GM12878 (cell line): Measurements from ENCODE around the gene SPRY2. TPM values are rescaled to one million over a fixed set of nuclear protein-coding genes. Genes with fewer than 3 reads are reported as not detected.

Experiments
- ATAC-seq: fragments of 200-7000 bp; cut with Tn5 transposase; 3 replicates; pipeline ENCODE4 v1.9.1; 2020; ENCODE audit warnings: mild to moderate bottlenecking, moderate library complexity
- BruUV-seq: library from RNA; stranded (reverse); fragments of 400-500 nt; replicated peaks from 2 replicates; lab custom pipeline; 2021; lab: Mats Ljungman, UMichigan
- CTCF ChIA-PET: fragments of 300-600 bp; sonication (Branson Sonifier 250); formaldehyde crosslinking; extraction: SDS; loops from one replicate; lab custom pipeline; 2021; ENCODE audit warnings: inconsistent platforms; lab: Yijun Ruan, JAX
- POLR2A ChIA-PET: fragments of 350-600 bp; formaldehyde crosslinking; extraction: SDS; loops from one replicate; lab custom pipeline; 2021; ENCODE audit warnings: inconsistent platforms; lab: Charles Lee
- RAD21 ChIA-PET: fragments of 300-600 bp; sonication (Branson Sonifier 250); formaldehyde crosslinking; loops from one replicate; lab custom pipeline; 2023; ENCODE audit warnings: antibody characterized with exemption; ENCODE audit not compliant: unreplicated experiment; lab: Charles Lee
- SMC1A ChIA-PET: fragments of 300-600 bp; sonication (Branson Sonifier 250); formaldehyde crosslinking; loops from one replicate; lab custom pipeline; 2023; ENCODE audit not compliant: unreplicated experiment, uncharacterized antibody; lab: Charles Lee
- DNase-seq: peaks from one replicate; pipeline ENCODE4 v3.0.0-alpha.2; 2011; ENCODE audit warnings: low read depth, low spot score
- FAIRE-seq: peaks from 3 replicates; lab custom pipeline; 2011; peaks lifted over from hg19 to GRCh38; lab: Jason Lieb, UNC
- H2AFZ ChIP-seq: 2 replicates; pipeline ENCODE4 v1.6.0; 2011; ENCODE audit warnings: low read depth, low read length, control low read depth; ENCODE audit not compliant: control insufficient read depth
- H3K27ac ChIP-seq: 2 replicates; pipeline ENCODE4 v1.5.1; 2011; ENCODE audit warnings: control low read depth; ENCODE audit not compliant: control insufficient read depth, insufficient read depth
- H3K27me3 ChIP-seq, 2 experiments: replicated peaks in 1 of 2; 2 replicates each; pipeline versions ENCODE4 v1.6.0 to v1.6.1; 2011; ENCODE audit warnings: low read length in 1 of 2; ENCODE audit not compliant: control insufficient read depth in 2 of 2, insufficient read depth in 2 of 2
- H3K36me3 ChIP-seq, 2 experiments: 2 replicates each; pipeline ENCODE4 v1.5.1; 2011; ENCODE audit warnings: low read length in 1 of 2; ENCODE audit not compliant: control insufficient read depth in 2 of 2, insufficient read depth in 2 of 2
- H3K4me1 ChIP-seq: 2 replicates; pipeline ENCODE4 v1.6.1; 2011; ENCODE audit warnings: mild to moderate bottlenecking, low read length, moderate library complexity, mixed read lengths; ENCODE audit not compliant: control insufficient read depth, insufficient read depth
- H3K4me2 ChIP-seq: 2 replicates; pipeline ENCODE4 v1.6.0; 2011; ENCODE audit warnings: control low read depth; ENCODE audit not compliant: control insufficient read depth, insufficient read depth
- H3K4me3 ChIP-seq: fragments of 200-600 bp; sonication (generic); 2 replicates; pipeline ENCODE4 v1.5.1; 2016
- H3K79me2 ChIP-seq: 2 replicates; pipeline ENCODE4 v1.6.0; 2011; ENCODE audit warnings: low read length; ENCODE audit not compliant: control insufficient read depth, insufficient read depth
- H3K9ac ChIP-seq: 2 replicates; pipeline ENCODE4 v1.8.0; 2011; ENCODE audit warnings: low read length, control low read depth, mixed read lengths; ENCODE audit not compliant: control insufficient read depth, insufficient read depth
- H3K9me3 ChIP-seq: replicated peaks from 3 replicates; pipeline ENCODE4 v1.5.1; 2011; ENCODE audit warnings: mild to moderate bottlenecking, low read length; ENCODE audit not compliant: control insufficient read depth, insufficient read depth
- H4K20me1 ChIP-seq: 2 replicates; pipeline ENCODE4 v1.6.0; 2011; ENCODE audit not compliant: control insufficient read depth, insufficient read depth
- KAT2A ChIP-seq: conservative IDR thresholded peaks from 2 replicates; pipeline ENCODE4 v1.6.1; 2011; ENCODE audit warnings: low read depth, low read length; ENCODE audit not compliant: control insufficient read depth
- LARP7 ChIP-seq: fragments of 450-650 bp; IDR thresholded peaks from 2 replicates; pipeline ENCODE4 v1.6.1; 2017; ENCODE audit warnings: mild to moderate bottlenecking
- MLLT1 ChIP-seq: fragments of 450-650 bp; IDR thresholded peaks from 2 replicates; pipeline ENCODE4 v1.6.1; 2016; ENCODE audit warnings: mild to moderate bottlenecking
- POLR2A ChIP-seq: IDR thresholded peaks from 2 replicates; pipeline ENCODE4 v1.6.1; 2011; ENCODE audit warnings: low read depth, mild to moderate bottlenecking, low read length
- POLR2AphosphoS2 ChIP-seq: IDR thresholded peaks from 2 replicates; pipeline ENCODE4 v1.6.1; 2011; ENCODE audit warnings: low read depth, mild to moderate bottlenecking, low read length, improper control_type of control experiment, moderate library complexity
- SMAD1 ChIP-seq: fragments of 450-650 bp; IDR thresholded peaks from 2 replicates; pipeline ENCODE4 v1.6.1; 2018; ENCODE audit warnings: mild to moderate bottlenecking, low read depth; ENCODE audit not compliant: partially characterized antibody
- WGBS: methylation state at CpG from one replicate; pipeline ENCODE4 v1.1.6; 2016; ENCODE audit warnings: low lambda C conversion rate; ENCODE audit not compliant: insufficient replicate concordance, insufficient coverage; ENCODE audit errors: missing lambda C conversion rate; 5-methylcytosine and 5-hydroxymethylcytosine counted together
- in situ Hi-C: fragments of 300-500 bp; cut with MboI; formaldehyde crosslinking; loops from 9 replicates; pipeline ENCODE4 v1.14.3; 2018; ENCODE audit warnings: mixed read lengths
- intact Hi-C: fragments of 100-400 bp; cut with micrococcal nuclease; formaldehyde crosslinking; loops from one replicate; pipeline ENCODE4 v1.14.2; 2022; ENCODE audit not compliant: unreplicated experiment
- polyA plus RNA-seq, 11 experiments: library from polyadenylated mRNA; depleted of rRNA in 4 of 11; unstranded in 6 of 11; stranded (reverse) in 5 of 11; fragments of >200 nt; fragmentation: Nextera tagmentation in 4 of 11; fragmentation: Illumina TruSeq in 1 of 11; extraction: Ambion mirVana in 4 of 11; extraction: Trizol in 1 of 11; gene quantifications; 1 replicate in 1 of 11; 2 replicates in 10 of 11; pipeline versions ENCODE4 v1.2.1 to v1.2.3, GENCODE V29; 2011 to 2016; ENCODE audit warnings: inconsistent platforms in 2 of 11, missing spikeins in 2 of 11, low read depth in 1 of 11
- total RNA-seq, 4 experiments: library from RNA; depleted of rRNA in 3 of 4; stranded (reverse); fragments of >200 nt in 3 of 4; fragmentation: Illumina TruSeq in 1 of 4; extraction: Trizol in 1 of 4; gene quantifications; 2 replicates each; pipeline versions ENCODE4 v1.2.1 to v1.2.3, GENCODE V29; 2013 to 2021
- TF ChIP-seq, protein P1 (sequence below): fragments of 450-650 bp; IDR thresholded peaks from 2 replicates; pipeline ENCODE4 v1.6.1; 2017; ENCODE audit warnings: mild to moderate bottlenecking, low read depth, inconsistent platforms; ENCODE audit not compliant: poor library complexity, severe bottlenecking

Gene SPRY2
- total and polyA plus RNA-seq, 10 of the 15 experiments (the other 5 are each of a cell fraction or from before 2014, with no cell fraction given): 1.8 to 82.1 (median 9.2) TPM

DNA sequence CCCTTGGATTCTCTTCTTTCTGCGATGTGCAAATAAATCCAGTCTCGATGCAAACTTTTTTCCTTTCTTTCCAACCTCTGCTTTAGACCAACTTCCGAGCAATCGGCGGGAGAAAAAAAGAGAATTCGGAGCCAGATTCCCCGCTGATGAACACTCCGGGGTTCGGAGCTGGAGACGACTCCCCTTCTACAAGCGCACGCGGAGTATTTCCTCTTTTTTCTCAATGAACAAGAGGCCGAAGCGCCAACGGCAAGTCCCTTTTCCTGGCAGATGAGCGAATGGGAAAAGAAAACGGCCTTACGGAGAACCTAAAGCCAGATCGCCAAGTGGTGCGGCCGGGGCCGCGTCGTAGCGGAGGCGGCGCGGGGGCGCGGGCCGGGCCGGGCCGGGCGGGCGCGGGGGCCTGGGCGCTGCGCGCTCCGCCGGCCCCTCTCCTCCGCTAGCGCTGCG, 250 bp downstream of the SPRY2 start:
- POLR2A ChIA-PET: interaction anchor here (0.6 to 10.1 kb wide), 11 partner anchors 10 to 776 kb away, joined by 3 to 147 read pairs (median 3); no protein-coding TSS in a partner anchor
- peak overlapping the region; percentile 29 for H2AFZ ChIP-seq
- RAD21 ChIA-PET: interaction anchor here (0.6 to 11.5 kb wide), 27 partner anchors 9 to 677 kb away, joined by 3 to 347 read pairs (median 6); no protein-coding TSS in a partner anchor
- no peaks in the 10 kb centered on the region for H3K9me3 ChIP-seq
- H3K9ac ChIP-seq: peak overlapping the region; percentile 48; the same call in 1 of the 2 replicates
- H3K27ac ChIP-seq: peak overlapping the region; percentile 51; the same call in 1 of the 2 replicates
- in situ Hi-C loops: no loop called here
- intact Hi-C loops: loop anchor here (2.0 to 5.0 kb wide), 10 partner anchors 64 to 677 kb away; no protein-coding TSS in a partner anchor
- H3K4me1 ChIP-seq: no peaks in the 10 kb centered on the region
- peak overlapping the region; percentile 69 for H3K4me3 ChIP-seq
- H4K20me1 ChIP-seq: no peaks in the 10 kb centered on the region
- no TSS peak for BruUV-seq
- no peaks in the 10 kb centered on the region; a peak in 1 of 4 replicates for H3K36me3 ChIP-seq
- TF ChIP-seq SMAD1 (peak; percentile 57), LARP7 (no peak), KAT2A (no peak), POLR2AphosphoS2 (no peak), MLLT1 (peak; percentile 38; the same call in 1 of the 2 replicates), POLR2A (0 out of 2 replicates have a peak, but pooled peaks have one; percentile 1)
- TF ChIP-seq, protein P1, sequence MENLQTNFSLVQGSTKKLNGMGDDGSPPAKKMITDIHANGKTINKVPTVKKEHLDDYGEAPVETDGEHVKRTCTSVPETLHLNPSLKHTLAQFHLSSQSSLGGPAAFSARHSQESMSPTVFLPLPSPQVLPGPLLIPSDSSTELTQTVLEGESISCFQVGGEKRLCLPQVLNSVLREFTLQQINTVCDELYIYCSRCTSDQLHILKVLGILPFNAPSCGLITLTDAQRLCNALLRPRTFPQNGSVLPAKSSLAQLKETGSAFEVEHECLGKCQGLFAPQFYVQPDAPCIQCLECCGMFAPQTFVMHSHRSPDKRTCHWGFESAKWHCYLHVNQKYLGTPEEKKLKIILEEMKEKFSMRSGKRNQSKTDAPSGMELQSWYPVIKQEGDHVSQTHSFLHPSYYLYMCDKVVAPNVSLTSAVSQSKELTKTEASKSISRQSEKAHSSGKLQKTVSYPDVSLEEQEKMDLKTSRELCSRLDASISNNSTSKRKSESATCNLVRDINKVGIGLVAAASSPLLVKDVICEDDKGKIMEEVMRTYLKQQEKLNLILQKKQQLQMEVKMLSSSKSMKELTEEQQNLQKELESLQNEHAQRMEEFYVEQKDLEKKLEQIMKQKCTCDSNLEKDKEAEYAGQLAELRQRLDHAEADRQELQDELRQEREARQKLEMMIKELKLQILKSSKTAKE: peak; percentile 14
- CTCF ChIA-PET: interaction anchor here (0.7 to 12.2 kb wide), 13 partner anchors 20 to 677 kb away, joined by 3 to 228 read pairs (median 5); no protein-coding TSS in a partner anchor
- H3K27me3 ChIP-seq: no peaks in the 10 kb centered on the region; a peak in 1 of 4 replicates
- WGBS: 8% methylated on average over 15 of the region's 45 CpGs
- H3K79me2 ChIP-seq: peaks cover 9% of the 10 kb centered on the region
- FAIRE-seq (no peak), ATAC-seq (peak; percentile 42; the same call in 2 of the 3 replicates), DNase-seq (no peak)
- peak overlapping the region; percentile 86; the same call in 1 of the 2 replicates for H3K4me2 ChIP-seq
- SMC1A ChIA-PET: interaction anchor here (0.7 to 12.6 kb wide), 12 partner anchors 19 to 677 kb away, joined by 3 to 360 read pairs (median 4); no protein-coding TSS in a partner anchor
